Measurements from ENCODE around the gene PAX8. TPM values are rescaled to one million over a fixed set of nuclear protein-coding genes. Genes with fewer than 3 reads are reported as not detected.
"Not testable (repeated sequence)": the region's sequence is repeated elsewhere in the genome, so short reads cannot be mapped to it uniquely, and the experiment has no call there.

PAX8 gene
- total and polyA plus RNA-seq, 2 donors (not counting 1 experiment from before 2014, with no cell fraction given), result 0.45 to 0.64 TPM

GRCh38 chr2:113309655-113310387 is 31.1 kb upstream of the PAX8 start:
- H3K9me3 Mint-ChIP-seq (ENCODE audit: insufficient read depth), result no peaks in the 10 kb centered on the region
- H3K27me3 Mint-ChIP-seq, result peaks cover 30% of the 10 kb centered on the region
- Histone ChIP-seq H3K27ac (ENCODE audit: low read length in 2 of 2) (no peak overlapping the region), H3K4me2 (replicated peaks; ENCODE audit: low read depth, low read length, poor library complexity, severe bottlenecking) (no peak overlapping the region), H3K9ac (ENCODE audit: low read length) (no peak overlapping the region), H3K27me3 (replicated peaks in 1 of 4; ENCODE audit: control extremely low read depth in 1 of 4, control insufficient read depth in 3 of 4, insufficient read depth in 4 of 4, low read length in 3 of 4) (no peaks in the 10 kb centered on the region), H4K20me1 (ENCODE audit: control insufficient read depth, insufficient read depth, low read length, poor library complexity, severe bottlenecking) (no peaks in the 10 kb centered on the region), H3K36me3 (replicated peaks in 1 of 2; ENCODE audit: control extremely low read depth in 1 of 2, control insufficient read depth in 1 of 2, extremely low read depth in 1 of 2, insufficient read depth in 2 of 2, low read length in 1 of 2) (no peaks in the 10 kb centered on the region), H3K4me3 (ENCODE audit: control extremely low read depth in 1 of 5, extremely low read depth in 1 of 5, insufficient read depth in 1 of 5, low read depth in 2 of 5, low read length in 4 of 5) (no peak overlapping the region), H3K79me2 (ENCODE audit: control insufficient read depth, insufficient read depth, low read length) (no peaks in the 10 kb centered on the region), H3K9me3 (ENCODE audit: control extremely low read depth in 1 of 3, control insufficient read depth in 2 of 3, insufficient read depth in 1 of 3, low read length in 2 of 3) (no peaks in the 10 kb centered on the region), H2AFZ (ENCODE audit: insufficient read depth, low read depth, low read length, poor library complexity, severe bottlenecking) (no peak overlapping the region), H3K4me1 (ENCODE audit: control insufficient read depth in 2 of 2, insufficient read depth in 2 of 2, low read length in 2 of 2) (no peaks in the 10 kb centered on the region)
- CTCF ChIA-PET, result interaction anchor here (1.3 kb wide), 1 partner anchor 12 kb away, joined by 3 read pairs; no protein-coding TSS in a partner anchor
- ATAC-seq (ENCODE audit: low read depth) (no peak), DNase-seq (no peak)
- no peak overlapping the region for H3K27ac Mint-ChIP-seq
- TF ChIP-seq EZH2 (IDR thresholded peaks at IDR 0.05; ENCODE audit: borderline replicate concordance, insufficient read depth, low read depth, low read length, poor library complexity, severe bottlenecking) (no peak), CTCF (IDR thresholded peaks at IDR 0.05) (no peak)
- no peak overlapping the region for H3K4me3 Mint-ChIP-seq
- WGBS (ENCODE audit: insufficient coverage), result 93% methylated on average over 6 of the region's 6 CpGs
- intact Hi-C loops (cut with micrococcal nuclease), result no loop called here
- H3K4me1 Mint-ChIP-seq, result peaks cover 5% of the 10 kb centered on the region
- POLR2A ChIA-PET, result no interaction called here

DNA sequence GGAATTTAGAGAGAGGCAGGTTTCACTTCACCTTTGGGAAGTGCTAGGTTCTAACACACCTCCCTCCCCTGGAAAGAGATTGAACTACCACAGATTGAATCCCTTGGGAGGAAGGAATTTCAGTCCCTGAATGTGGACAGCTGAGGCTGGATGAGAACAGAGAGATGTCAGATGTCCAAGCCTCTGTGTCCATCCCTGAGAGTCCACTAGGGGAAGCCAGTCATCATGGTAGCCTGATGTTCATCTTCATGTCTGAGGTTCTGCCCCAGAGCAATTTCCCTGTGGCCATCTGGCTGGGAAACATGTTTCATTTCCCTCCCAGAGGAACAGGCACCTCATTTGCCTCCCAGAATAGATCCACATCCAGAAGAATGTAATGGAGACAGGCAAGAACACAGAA is 30.1 kb upstream of the PAX8 start:
- CTCF ChIA-PET; ATAC-seq (ENCODE audit: low read depth); H3K79me2 ChIP-seq (ENCODE audit: control insufficient read depth, insufficient read depth, low read length); H3K4me1 ChIP-seq (ENCODE audit: control insufficient read depth in 2 of 2, insufficient read depth in 2 of 2, low read length in 2 of 2); H3K36me3 ChIP-seq (replicated peaks in 1 of 2; ENCODE audit: control extremely low read depth in 1 of 2, control insufficient read depth in 1 of 2, extremely low read depth in 1 of 2, insufficient read depth in 2 of 2, low read length in 1 of 2); H2AFZ ChIP-seq (ENCODE audit: insufficient read depth, low read depth, low read length, poor library complexity, severe bottlenecking); H3K9me3 Mint-ChIP-seq (ENCODE audit: insufficient read depth); intact Hi-C loops (cut with micrococcal nuclease); H4K20me1 ChIP-seq (ENCODE audit: control insufficient read depth, insufficient read depth, low read length, poor library complexity, severe bottlenecking); H3K9ac ChIP-seq (ENCODE audit: low read length); H3K27ac ChIP-seq (ENCODE audit: low read length in 2 of 2); H3K27me3 ChIP-seq (replicated peaks in 1 of 4; ENCODE audit: control extremely low read depth in 1 of 4, control insufficient read depth in 3 of 4, insufficient read depth in 4 of 4, low read length in 3 of 4); H3K4me1 Mint-ChIP-seq; H3K4me2 ChIP-seq (replicated peaks; ENCODE audit: low read depth, low read length, poor library complexity, severe bottlenecking); H3K4me3 Mint-ChIP-seq; H3K4me3 ChIP-seq (ENCODE audit: control extremely low read depth in 1 of 5, extremely low read depth in 1 of 5, insufficient read depth in 1 of 5, low read depth in 2 of 5, low read length in 4 of 5); DNase-seq; POLR2A ChIA-PET; H3K27ac Mint-ChIP-seq; H3K9me3 ChIP-seq (ENCODE audit: control extremely low read depth in 1 of 3, control insufficient read depth in 2 of 3, insufficient read depth in 1 of 3, low read length in 2 of 3): not testable (repeated sequence)
- H3K27me3 Mint-ChIP-seq, result peaks cover 29% of the 10 kb centered on the region

DNA sequence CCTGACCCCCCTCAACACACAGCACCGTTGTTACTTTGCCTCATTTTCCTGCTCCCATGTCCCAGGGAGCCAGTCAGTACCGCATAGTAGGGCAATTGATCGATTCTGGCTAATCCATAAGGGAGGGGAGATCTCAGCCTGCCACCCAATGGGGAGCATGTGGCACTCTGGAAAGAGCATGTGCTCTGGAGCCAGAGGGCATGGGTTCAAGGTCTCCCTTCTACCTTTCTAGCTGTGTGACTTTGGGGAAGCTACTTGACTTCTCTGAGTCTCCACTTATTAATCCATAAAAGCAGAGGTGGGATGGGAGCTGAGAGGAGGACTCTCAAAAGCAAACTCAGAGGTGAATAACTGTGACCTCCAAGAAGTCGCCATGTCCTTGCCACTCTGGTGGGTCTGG is 27.5 kb upstream of the PAX8 start:
- H3K4me3 ChIP-seq (ENCODE audit: control extremely low read depth in 1 of 5, extremely low read depth in 1 of 5, insufficient read depth in 1 of 5, low read depth in 2 of 5, low read length in 4 of 5); H3K4me2 ChIP-seq (replicated peaks; ENCODE audit: low read depth, low read length, poor library complexity, severe bottlenecking); H3K4me3 Mint-ChIP-seq; CTCF ChIA-PET; H3K4me1 Mint-ChIP-seq; intact Hi-C loops (cut with micrococcal nuclease); H3K27me3 ChIP-seq (replicated peaks in 1 of 4; ENCODE audit: control extremely low read depth in 1 of 4, control insufficient read depth in 3 of 4, insufficient read depth in 4 of 4, low read length in 3 of 4); H3K27ac Mint-ChIP-seq; H4K20me1 ChIP-seq (ENCODE audit: control insufficient read depth, insufficient read depth, low read length, poor library complexity, severe bottlenecking); H3K4me1 ChIP-seq (ENCODE audit: control insufficient read depth in 2 of 2, insufficient read depth in 2 of 2, low read length in 2 of 2); H3K9me3 ChIP-seq (ENCODE audit: control extremely low read depth in 1 of 3, control insufficient read depth in 2 of 3, insufficient read depth in 1 of 3, low read length in 2 of 3); H3K36me3 ChIP-seq (replicated peaks in 1 of 2; ENCODE audit: control extremely low read depth in 1 of 2, control insufficient read depth in 1 of 2, extremely low read depth in 1 of 2, insufficient read depth in 2 of 2, low read length in 1 of 2); POLR2A ChIA-PET; ATAC-seq (ENCODE audit: low read depth); DNase-seq; H3K79me2 ChIP-seq (ENCODE audit: control insufficient read depth, insufficient read depth, low read length); H3K9me3 Mint-ChIP-seq (ENCODE audit: insufficient read depth); H3K27ac ChIP-seq (ENCODE audit: low read length in 2 of 2); H2AFZ ChIP-seq (ENCODE audit: insufficient read depth, low read depth, low read length, poor library complexity, severe bottlenecking); H3K9ac ChIP-seq (ENCODE audit: low read length): not testable (repeated sequence)
- H3K27me3 Mint-ChIP-seq, result peaks cover 17% of the 10 kb centered on the region
- WGBS (ENCODE audit: insufficient coverage), result no CpG with 5 or more reads among the region's 4 CpGs
